ENCODE data around the gene GOLPH3.

DNA sequence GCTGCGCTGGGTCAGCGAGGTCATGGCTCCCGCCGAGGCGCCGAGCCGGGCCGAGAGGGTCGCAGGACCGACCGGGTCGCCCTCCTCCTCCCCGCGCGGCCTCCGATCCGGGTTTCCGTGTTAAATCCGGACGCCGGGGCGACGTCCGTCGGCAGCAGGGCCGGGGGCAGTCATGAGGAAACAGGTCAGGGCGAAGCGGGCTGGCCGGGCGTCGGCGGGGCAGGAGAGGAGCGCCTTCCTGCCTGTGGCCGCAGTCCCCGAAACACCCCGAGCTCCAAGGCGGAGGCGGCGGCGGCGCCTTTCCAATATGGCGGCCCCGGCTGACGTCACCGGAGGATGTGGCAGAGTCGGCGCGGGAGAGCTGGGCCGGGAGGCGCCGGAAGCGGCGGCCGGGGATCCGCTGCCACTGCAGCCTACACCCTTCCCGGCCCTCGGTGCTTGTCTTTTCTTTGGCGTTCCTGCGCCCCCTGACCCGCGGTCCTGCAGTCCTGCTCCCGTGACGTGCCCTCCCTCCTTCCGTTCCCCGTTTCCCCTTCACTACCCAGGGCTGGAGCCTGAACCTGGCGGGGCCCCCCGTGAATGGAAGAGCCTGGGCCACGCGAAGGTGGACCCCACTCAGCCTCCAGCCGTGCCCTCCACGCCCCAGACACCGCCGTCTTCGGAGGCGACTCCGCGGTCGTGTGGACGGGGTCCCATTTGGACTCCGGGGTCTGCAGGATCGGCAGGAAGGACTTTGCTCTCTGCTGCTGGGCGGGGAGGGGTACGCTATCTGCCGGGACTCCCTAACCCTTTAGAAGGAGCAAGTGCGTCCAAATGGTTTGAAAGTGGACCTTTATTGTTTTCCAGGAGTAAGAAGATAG is at the start of gene GOLPH3:
- peak; percentile 96 for TF ChIP-seq YY1 (tag by site-specific recombination; IDR thresholded peaks at IDR 0.05)
- TF ChIP-seq, protein P1, sequence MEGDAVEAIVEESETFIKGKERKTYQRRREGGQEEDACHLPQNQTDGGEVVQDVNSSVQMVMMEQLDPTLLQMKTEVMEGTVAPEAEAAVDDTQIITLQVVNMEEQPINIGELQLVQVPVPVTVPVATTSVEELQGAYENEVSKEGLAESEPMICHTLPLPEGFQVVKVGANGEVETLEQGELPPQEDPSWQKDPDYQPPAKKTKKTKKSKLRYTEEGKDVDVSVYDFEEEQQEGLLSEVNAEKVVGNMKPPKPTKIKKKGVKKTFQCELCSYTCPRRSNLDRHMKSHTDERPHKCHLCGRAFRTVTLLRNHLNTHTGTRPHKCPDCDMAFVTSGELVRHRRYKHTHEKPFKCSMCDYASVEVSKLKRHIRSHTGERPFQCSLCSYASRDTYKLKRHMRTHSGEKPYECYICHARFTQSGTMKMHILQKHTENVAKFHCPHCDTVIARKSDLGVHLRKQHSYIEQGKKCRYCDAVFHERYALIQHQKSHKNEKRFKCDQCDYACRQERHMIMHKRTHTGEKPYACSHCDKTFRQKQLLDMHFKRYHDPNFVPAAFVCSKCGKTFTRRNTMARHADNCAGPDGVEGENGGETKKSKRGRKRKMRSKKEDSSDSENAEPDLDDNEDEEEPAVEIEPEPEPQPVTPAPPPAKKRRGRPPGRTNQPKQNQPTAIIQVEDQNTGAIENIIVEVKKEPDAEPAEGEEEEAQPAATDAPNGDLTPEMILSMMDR (tag by site-specific recombination; IDR thresholded peaks at IDR 0.05), result peak; percentile 89; the same call in 1 of the 2 replicates
- TF ChIP-seq ZNF514 (tag by site-specific recombination; IDR thresholded peaks at IDR 0.05), result no peak
- no peak; the same call in 1 of the 2 replicates for TF ChIP-seq TRIM28 (IDR thresholded peaks at IDR 0.05; ENCODE audit: borderline replicate concordance, low read length)
- TF ChIP-seq, protein P2, sequence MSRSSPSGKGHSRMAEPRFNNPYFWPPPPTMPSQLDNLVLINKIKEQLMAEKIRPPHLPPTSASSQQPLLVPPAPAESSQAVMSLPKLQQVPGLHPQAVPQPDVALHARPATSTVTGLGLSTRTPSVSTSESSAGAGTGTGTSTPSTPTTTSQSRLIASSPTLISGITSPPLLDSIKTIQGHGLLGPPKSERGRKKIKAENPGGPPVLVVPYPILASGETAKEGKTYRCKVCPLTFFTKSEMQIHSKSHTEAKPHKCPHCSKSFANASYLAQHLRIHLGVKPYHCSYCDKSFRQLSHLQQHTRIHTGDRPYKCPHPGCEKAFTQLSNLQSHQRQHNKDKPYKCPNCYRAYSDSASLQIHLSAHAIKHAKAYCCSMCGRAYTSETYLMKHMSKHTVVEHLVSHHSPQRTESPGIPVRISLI (tag by site-specific recombination; IDR thresholded peaks at IDR 0.05), result peak; percentile 39; the same call in 1 of the 2 replicates
